DOHH2 (cell line): ENCODE results near the gene BSPRY.

Experiments used
- H3F3A ChIP-seq: fragments of 200-600 bp; sonication (generic), shearing (Covaris generic); 2 replicates; pipeline ENCODE4 v1.6.0; 2016; ENCODE audit warnings: antibody characterized with exemption, mild to moderate bottlenecking; ENCODE audit not compliant: control insufficient read depth, insufficient read depth
- H3K27ac ChIP-seq: fragments of 200-600 bp; sonication (generic); 2 replicates; pipeline ENCODE4 v1.5.1; 2014; ENCODE audit warnings: low read depth, mild to moderate bottlenecking, low read length, moderate library complexity
- H3K27me3 ChIP-seq: fragments of 200-600 bp; sonication (generic); 2 replicates; pipeline ENCODE4 v1.6.1; 2014; ENCODE audit warnings: mild to moderate bottlenecking, low read length, mixed read lengths; ENCODE audit not compliant: control insufficient read depth
- H3K36me3 ChIP-seq: fragments of 200-600 bp; sonication (generic); 2 replicates; pipeline ENCODE4 v1.6.1; 2014; ENCODE audit warnings: mild to moderate bottlenecking, low read length, moderate library complexity, mixed read lengths; ENCODE audit not compliant: control insufficient read depth
- H3K4me1 ChIP-seq: fragments of 200-600 bp; sonication (generic); 2 replicates; pipeline ENCODE4 v1.6.1; 2014; ENCODE audit warnings: mild to moderate bottlenecking, low read length, mixed read lengths; ENCODE audit not compliant: control insufficient read depth
- H3K4me2 ChIP-seq: fragments of 200-600 bp; sonication (generic); 2 replicates; pipeline ENCODE4 v1.6.0; 2014; ENCODE audit warnings: mild to moderate bottlenecking, low read length, moderate library complexity
- H3K4me3 ChIP-seq: fragments of 200-600 bp; sonication (generic); 2 replicates; pipeline ENCODE4 v1.5.1; 2014; ENCODE audit warnings: mild to moderate bottlenecking, low read length, mixed read lengths
- H3K79me2 ChIP-seq: fragments of 200-600 bp; sonication (generic); 2 replicates; pipeline ENCODE4 v1.6.1; 2014; ENCODE audit warnings: mild to moderate bottlenecking, low read length, mixed read lengths; ENCODE audit not compliant: control insufficient read depth
- H3K9me2 ChIP-seq: fragments of 200-600 bp; sonication (generic); replicated peaks from 2 replicates; pipeline ENCODE4 v1.6.1; 2014; ENCODE audit warnings: mild to moderate bottlenecking, low read length, mixed read lengths; ENCODE audit not compliant: control insufficient read depth
- H3K9me3 ChIP-seq: fragments of 200-600 bp; sonication (generic); 2 replicates; pipeline ENCODE4 v1.6.1; 2014; ENCODE audit warnings: antibody characterized with exemption, low read length, mixed read lengths; ENCODE audit not compliant: control insufficient read depth, insufficient read depth
- H4K20me1 ChIP-seq: fragments of 200-600 bp; sonication (generic); 2 replicates; pipeline ENCODE4 v1.6.0; 2014; ENCODE audit warnings: low read depth, mild to moderate bottlenecking, antibody characterized with exemption, low read length, moderate library complexity; ENCODE audit not compliant: control insufficient read depth, insufficient read depth
- EZH2phosphoT487 ChIP-seq: fragments of 200-600 bp; sonication (generic); IDR thresholded peaks from 2 replicates; pipeline ENCODE4 v1.6.1; 2017; ENCODE audit warnings: borderline replicate concordance, mild to moderate bottlenecking, antibody characterized with exemption, low read length, moderate library complexity, mixed read lengths
- TF ChIP-seq, protein P1 (sequence below): fragments of 200-600 bp; sonication (generic); IDR thresholded peaks from one replicate; pipeline ENCODE4 v1.5.1; 2014; ENCODE audit warnings: antibody characterized with exemption, mild to moderate bottlenecking, low read depth, low read length; ENCODE audit not compliant: poor library complexity, severe bottlenecking

Gene BSPRY

DNA sequence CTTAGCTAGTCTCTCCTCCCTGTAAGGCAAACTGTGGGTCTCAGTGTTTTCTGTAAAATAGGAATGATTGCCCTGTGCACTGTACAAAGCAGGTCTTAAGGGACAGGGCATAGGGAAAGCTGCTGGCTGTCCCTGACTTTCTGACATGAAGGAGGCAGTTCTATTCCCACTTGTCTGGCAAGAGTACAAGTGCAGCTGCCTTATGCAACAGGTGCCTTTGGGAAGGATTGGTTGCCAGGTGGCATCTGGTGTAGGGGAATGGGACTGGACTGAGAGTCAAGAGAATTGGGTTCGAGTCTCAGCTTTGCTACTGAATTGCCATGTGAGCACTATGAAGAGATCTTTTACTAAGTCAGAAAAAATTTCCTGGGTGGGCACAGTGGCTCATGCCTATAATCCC lies 10.0 kb downstream of the BSPRY start:
- no peaks in the 10 kb centered on the region for H3K4me1 ChIP-seq
- H3K79me2 ChIP-seq: no peaks in the 10 kb centered on the region
- no peaks in the 10 kb centered on the region for H3K9me3 ChIP-seq
- peaks cover 22% of the 10 kb centered on the region for H3K27me3 ChIP-seq
- no peak overlapping the region for H3K27ac ChIP-seq
- H3K36me3 ChIP-seq: no peaks in the 10 kb centered on the region
- no peaks in the 10 kb centered on the region for H3K9me2 ChIP-seq
- H3K4me2 ChIP-seq: no peak overlapping the region
- no peaks in the 10 kb centered on the region for H3F3A ChIP-seq
- TF ChIP-seq, protein P1, sequence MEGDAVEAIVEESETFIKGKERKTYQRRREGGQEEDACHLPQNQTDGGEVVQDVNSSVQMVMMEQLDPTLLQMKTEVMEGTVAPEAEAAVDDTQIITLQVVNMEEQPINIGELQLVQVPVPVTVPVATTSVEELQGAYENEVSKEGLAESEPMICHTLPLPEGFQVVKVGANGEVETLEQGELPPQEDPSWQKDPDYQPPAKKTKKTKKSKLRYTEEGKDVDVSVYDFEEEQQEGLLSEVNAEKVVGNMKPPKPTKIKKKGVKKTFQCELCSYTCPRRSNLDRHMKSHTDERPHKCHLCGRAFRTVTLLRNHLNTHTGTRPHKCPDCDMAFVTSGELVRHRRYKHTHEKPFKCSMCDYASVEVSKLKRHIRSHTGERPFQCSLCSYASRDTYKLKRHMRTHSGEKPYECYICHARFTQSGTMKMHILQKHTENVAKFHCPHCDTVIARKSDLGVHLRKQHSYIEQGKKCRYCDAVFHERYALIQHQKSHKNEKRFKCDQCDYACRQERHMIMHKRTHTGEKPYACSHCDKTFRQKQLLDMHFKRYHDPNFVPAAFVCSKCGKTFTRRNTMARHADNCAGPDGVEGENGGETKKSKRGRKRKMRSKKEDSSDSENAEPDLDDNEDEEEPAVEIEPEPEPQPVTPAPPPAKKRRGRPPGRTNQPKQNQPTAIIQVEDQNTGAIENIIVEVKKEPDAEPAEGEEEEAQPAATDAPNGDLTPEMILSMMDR: no peak
- TF ChIP-seq EZH2phosphoT487: no peak
- no peaks in the 10 kb centered on the region for H4K20me1 ChIP-seq
- H3K4me3 ChIP-seq: no peak overlapping the region

DNA sequence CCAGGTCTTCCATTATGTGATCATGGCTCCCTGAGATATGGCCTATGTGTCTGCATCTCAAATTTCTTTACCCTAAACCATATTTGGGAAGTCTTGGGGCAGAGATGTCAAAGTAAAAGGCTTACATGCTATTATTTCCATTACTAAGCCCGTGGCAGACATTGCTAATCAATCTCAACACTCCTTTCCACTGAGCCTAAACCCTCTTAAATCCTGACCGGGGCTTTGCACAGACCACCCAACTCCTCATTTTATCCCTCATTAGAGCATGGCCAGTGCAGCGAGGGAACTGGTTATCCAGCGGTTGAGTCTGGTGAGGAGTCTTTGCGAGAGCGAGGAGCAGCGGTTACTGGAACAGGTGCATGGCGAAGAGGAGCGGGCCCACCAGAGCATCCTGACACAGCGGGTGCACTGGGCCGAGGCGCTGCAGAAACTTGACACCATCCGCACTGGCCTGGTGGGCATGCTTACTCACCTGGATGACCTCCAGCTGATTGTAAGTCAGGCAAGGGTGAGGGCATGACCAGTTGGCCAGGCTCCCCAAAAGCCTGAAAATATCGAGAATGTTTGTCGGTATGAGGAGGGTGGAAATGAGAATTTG lies 11.0 kb downstream of the BSPRY start:
- Histone ChIP-seq H3K79me2 (no peaks in the 10 kb centered on the region), H3F3A (no peaks in the 10 kb centered on the region), H3K4me3 (no peak overlapping the region), H3K27me3 (peaks cover 18% of the 10 kb centered on the region), H3K4me2 (no peak overlapping the region), H3K9me2 (no peaks in the 10 kb centered on the region), H3K27ac (no peak overlapping the region), H4K20me1 (no peaks in the 10 kb centered on the region), H3K4me1 (no peaks in the 10 kb centered on the region), H3K9me3 (no peaks in the 10 kb centered on the region), H3K36me3 (no peaks in the 10 kb centered on the region)
- no peak for TF ChIP-seq EZH2phosphoT487
- TF ChIP-seq, protein P1: no peak

DNA sequence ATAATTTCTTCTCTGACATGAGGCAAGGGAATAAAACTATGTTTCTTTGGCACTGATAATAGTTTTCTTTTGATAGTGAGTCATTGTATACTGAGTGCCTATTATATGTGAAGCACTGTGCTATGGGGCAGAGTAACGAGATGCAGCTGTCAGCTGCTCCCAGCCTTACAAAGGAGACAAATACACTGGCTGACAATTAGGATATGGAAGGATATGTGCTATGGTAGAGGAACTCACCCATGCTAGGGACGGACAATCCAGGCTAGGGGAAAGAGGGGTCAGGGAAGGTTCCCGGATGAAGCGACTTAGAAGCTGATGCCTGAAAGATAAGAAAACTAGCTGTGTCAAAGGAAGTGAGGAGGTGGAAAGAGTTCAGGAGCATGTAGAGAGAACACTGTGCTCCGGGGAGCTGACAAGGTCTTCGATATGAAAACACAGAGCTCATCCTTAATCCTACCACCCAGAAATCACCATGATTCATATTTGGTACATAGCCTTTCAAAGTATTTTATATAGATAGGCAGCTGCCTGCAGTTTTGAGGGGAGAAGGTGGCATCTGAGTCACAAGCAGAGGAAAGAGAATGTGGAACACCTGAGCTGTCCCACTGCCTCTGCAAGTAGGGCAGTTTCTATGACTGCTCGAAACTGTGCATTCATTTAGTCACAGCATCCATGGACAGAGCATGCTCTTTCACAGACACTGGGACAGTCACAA lies 12.1 kb downstream of the BSPRY start:
- Histone ChIP-seq H3K36me3 (no peaks in the 10 kb centered on the region), H3K27me3 (peaks cover 17% of the 10 kb centered on the region), H3K4me3 (no peak overlapping the region), H4K20me1 (no peaks in the 10 kb centered on the region), H3K4me2 (no peak overlapping the region), H3K79me2 (no peaks in the 10 kb centered on the region), H3K4me1 (no peaks in the 10 kb centered on the region), H3K9me2 (no peaks in the 10 kb centered on the region), H3F3A (no peaks in the 10 kb centered on the region), H3K27ac (no peak overlapping the region), H3K9me3 (no peaks in the 10 kb centered on the region)
- TF ChIP-seq EZH2phosphoT487: no peak
- TF ChIP-seq, protein P1: no peak
